ENCODE results near the gene STXBP3.
"Not testable (repeated sequence)": the region's sequence is repeated elsewhere in the genome, so short reads cannot be mapped to it uniquely, and the experiment has no call there.

Gene STXBP3

DNA sequence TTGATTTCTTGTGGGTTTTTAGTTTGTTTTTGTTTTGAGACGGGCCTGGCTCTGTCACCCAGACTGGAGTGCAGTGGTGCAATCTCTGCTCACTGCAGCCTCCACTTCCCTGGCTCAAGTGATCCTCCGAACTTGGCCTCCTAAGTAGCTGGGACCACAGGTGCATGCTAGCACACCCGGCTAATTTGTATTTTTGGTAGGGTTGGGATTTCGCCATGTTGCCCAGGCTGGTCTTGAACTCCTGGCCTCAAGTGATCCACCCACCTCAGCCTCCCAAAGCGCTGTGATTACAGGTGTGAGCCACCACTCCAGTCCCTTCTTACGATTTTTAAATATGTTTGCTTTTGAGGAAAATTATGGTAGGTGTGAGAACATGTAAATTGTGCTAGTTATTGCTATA lies 44.4 kb upstream of the STXBP3 start:
- H3K23ac ChIP-seq (ENCODE audit: low read length in 2 of 2); H2BK12ac ChIP-seq (ENCODE audit: low read length in 2 of 2); H3K18ac ChIP-seq (ENCODE audit: low read depth in 1 of 2, low read length in 2 of 2); H3K9ac ChIP-seq (ENCODE audit: low read length); H3K27ac ChIP-seq (ENCODE audit: low read length, poor library complexity, severe bottlenecking); H2BK120ac ChIP-seq (ENCODE audit: low read depth, low read length); H3K9me3 ChIP-seq (ENCODE audit: control insufficient read depth, low read length); H2BK15ac ChIP-seq (ENCODE audit: low read depth, poor library complexity, severe bottlenecking); H4K8ac ChIP-seq (ENCODE audit: low read length); H3K4me3 ChIP-seq (ENCODE audit: insufficient read depth in 1 of 2, low read depth in 1 of 2, low read length in 2 of 2); H2AK5ac ChIP-seq (ENCODE audit: low read length, severe bottlenecking); H3K27me3 ChIP-seq (ENCODE audit: control insufficient read depth in 1 of 2, insufficient read depth in 1 of 2, low read length in 2 of 2); H3K4me2 ChIP-seq (ENCODE audit: low read length, poor library complexity, severe bottlenecking); DNase-seq; H2BK5ac ChIP-seq (ENCODE audit: low read depth, low read length, poor library complexity, severe bottlenecking); H2AFZ ChIP-seq (ENCODE audit: low read depth, low read length); H3K79me1 ChIP-seq (replicated peaks; ENCODE audit: low read length, poor library complexity, severe bottlenecking); H3K4ac ChIP-seq (ENCODE audit: low read depth in 1 of 2, low read length in 2 of 2); H3K4me1 ChIP-seq (ENCODE audit: control insufficient read depth, insufficient read depth, low read depth, low read length); H4K91ac ChIP-seq (ENCODE audit: low read length); H3K14ac ChIP-seq (ENCODE audit: low read length in 2 of 2): not testable (repeated sequence)
- 97% methylated on average over 5 of the region's 6 CpGs for WGBS
- peaks cover 8 to 53% of the 10 kb centered on the region in 2 experiments for H3K36me3 ChIP-seq (ENCODE audit: control insufficient read depth in 1 of 2, insufficient read depth in 2 of 2, low read depth in 1 of 2, low read length in 2 of 2)

DNA sequence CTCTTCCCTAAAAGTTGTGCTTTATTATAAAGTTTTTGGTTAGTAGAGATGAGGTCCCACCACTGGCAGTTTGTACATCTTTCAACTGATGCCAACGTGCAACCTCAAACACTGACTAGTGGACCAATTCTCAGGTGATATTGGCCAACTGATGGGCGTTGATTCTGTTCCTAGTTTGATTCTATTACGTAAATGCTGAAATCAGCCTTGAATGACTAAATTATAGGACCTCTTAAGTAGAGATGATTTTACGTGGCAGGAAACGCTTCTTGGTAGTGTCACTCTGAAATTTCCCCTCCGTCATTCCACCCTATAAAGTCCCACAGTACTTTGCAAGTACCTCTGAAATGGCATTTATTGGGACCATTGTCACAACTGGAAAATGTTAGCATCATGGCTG lies 42.5 kb upstream of the STXBP3 start:
- H4K8ac ChIP-seq (ENCODE audit: low read length) = no peak overlapping the region
- H4K91ac ChIP-seq (ENCODE audit: low read length) = no peak overlapping the region
- H2BK5ac ChIP-seq (ENCODE audit: low read depth, low read length, poor library complexity, severe bottlenecking) = no peak overlapping the region
- peak overlapping the region; percentile 37 for H3K9ac ChIP-seq (ENCODE audit: low read length)
- DNase-seq = no peak
- H3K79me1 ChIP-seq (replicated peaks; ENCODE audit: low read length, poor library complexity, severe bottlenecking) = peaks cover 4% of the 10 kb centered on the region
- H3K4me1 ChIP-seq (ENCODE audit: control insufficient read depth, insufficient read depth, low read depth, low read length) = no peaks in the 10 kb centered on the region
- H2BK120ac ChIP-seq (ENCODE audit: low read depth, low read length) = no peak overlapping the region
- H3K23ac ChIP-seq (ENCODE audit: low read length in 2 of 2) = no peak overlapping the region
- no peak overlapping the region for H2BK15ac ChIP-seq (ENCODE audit: low read depth, poor library complexity, severe bottlenecking)
- peaks cover 7 to 35% of the 10 kb centered on the region in 2 experiments for H3K36me3 ChIP-seq (ENCODE audit: control insufficient read depth in 1 of 2, insufficient read depth in 2 of 2, low read depth in 1 of 2, low read length in 2 of 2)
- H2AK5ac ChIP-seq (ENCODE audit: low read length, severe bottlenecking) = no peak overlapping the region
- no peak overlapping the region for H3K14ac ChIP-seq (ENCODE audit: low read length in 2 of 2)
- H3K27ac ChIP-seq (ENCODE audit: low read length, poor library complexity, severe bottlenecking) = no peak overlapping the region
- WGBS = 78% methylated on average over 6 of the region's 6 CpGs
- no peak overlapping the region for H2AFZ ChIP-seq (ENCODE audit: low read depth, low read length)
- no peak overlapping the region for H3K4me3 ChIP-seq (ENCODE audit: insufficient read depth in 1 of 2, low read depth in 1 of 2, low read length in 2 of 2)
- no peak overlapping the region for H3K18ac ChIP-seq (ENCODE audit: low read depth in 1 of 2, low read length in 2 of 2)
- H3K4ac ChIP-seq (ENCODE audit: low read depth in 1 of 2, low read length in 2 of 2) = no peak overlapping the region
- H3K4me2 ChIP-seq (ENCODE audit: low read length, poor library complexity, severe bottlenecking) = no peak overlapping the region
- H3K27me3 ChIP-seq (ENCODE audit: control insufficient read depth in 1 of 2, insufficient read depth in 1 of 2, low read length in 2 of 2) = peaks cover 0 to 3% of the 10 kb centered on the region in 2 experiments
- no peak overlapping the region for H2BK12ac ChIP-seq (ENCODE audit: low read length in 2 of 2)
- H3K9me3 ChIP-seq (ENCODE audit: control insufficient read depth, low read length) = no peaks in the 10 kb centered on the region

DNA sequence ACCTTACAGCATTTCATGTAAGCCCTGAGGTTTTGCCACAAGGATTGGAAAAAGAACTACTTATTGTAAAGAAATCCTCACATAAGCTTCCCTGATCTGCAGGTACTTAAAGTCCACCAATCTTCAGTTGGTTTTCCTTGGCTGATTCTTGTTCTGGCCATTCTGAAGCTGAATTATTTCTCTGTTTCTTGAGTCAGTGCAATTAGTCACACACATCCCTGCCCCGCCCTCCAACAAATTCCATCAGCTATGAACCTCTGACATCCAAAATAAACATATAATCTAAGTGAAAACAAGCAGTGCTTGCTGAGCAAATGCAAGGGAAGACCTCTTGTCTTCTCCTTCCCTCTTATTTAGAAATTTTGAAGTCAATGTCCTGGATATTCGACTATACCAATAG lies 42.0 kb upstream of the STXBP3 start:
- no peak overlapping the region for H2AK5ac ChIP-seq (ENCODE audit: low read length, severe bottlenecking)

DNA sequence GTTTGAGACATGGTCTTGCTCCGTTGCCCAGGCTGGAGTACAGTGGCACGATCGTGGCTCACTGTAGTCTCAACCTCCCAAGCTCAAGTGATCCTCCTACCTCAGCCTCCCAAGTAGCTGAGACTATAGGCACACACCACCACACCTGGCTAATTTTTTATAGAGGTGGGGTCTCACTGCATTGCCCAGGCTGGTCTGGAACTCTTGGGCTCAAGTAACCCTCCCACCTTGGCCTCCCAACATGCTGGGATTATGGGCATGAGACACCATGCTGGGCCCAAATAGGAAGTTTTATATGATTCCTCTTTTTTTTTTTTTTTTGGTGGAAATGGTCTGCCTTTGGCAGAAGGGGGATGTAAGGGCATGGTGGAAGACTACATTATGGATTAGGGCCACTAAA lies 39.8 kb upstream of the STXBP3 start:
- 85% methylated on average over 3 of the region's 3 CpGs for WGBS
- Histone ChIP-seq H3K9ac (ENCODE audit: low read length) (no peak overlapping the region), H3K27ac (ENCODE audit: low read length, poor library complexity, severe bottlenecking) (no peak overlapping the region), H2BK120ac (ENCODE audit: low read depth, low read length) (no peak overlapping the region), H3K4ac (ENCODE audit: low read depth in 1 of 2, low read length in 2 of 2) (no peak overlapping the region), H2BK15ac (ENCODE audit: low read depth, poor library complexity, severe bottlenecking) (no peak overlapping the region), H3K4me3 (ENCODE audit: insufficient read depth in 1 of 2, low read depth in 1 of 2, low read length in 2 of 2) (no peak overlapping the region), H4K91ac (ENCODE audit: low read length) (no peak overlapping the region), H3K4me1 (ENCODE audit: control insufficient read depth, insufficient read depth, low read depth, low read length) (no peaks in the 10 kb centered on the region), H2AFZ (ENCODE audit: low read depth, low read length) (no peak overlapping the region), H2BK12ac (ENCODE audit: low read length in 2 of 2) (no peak overlapping the region), H3K9me3 (ENCODE audit: control insufficient read depth, low read length) (no peaks in the 10 kb centered on the region), H2BK5ac (ENCODE audit: low read depth, low read length, poor library complexity, severe bottlenecking) (no peak overlapping the region), H3K18ac (ENCODE audit: low read depth in 1 of 2, low read length in 2 of 2) (no peak overlapping the region), H2AK5ac (ENCODE audit: low read length, severe bottlenecking) (no peak overlapping the region), H3K4me2 (ENCODE audit: low read length, poor library complexity, severe bottlenecking) (no peak overlapping the region), H4K8ac (ENCODE audit: low read length) (no peak overlapping the region), H3K14ac (ENCODE audit: low read length in 2 of 2) (no peak overlapping the region), H3K36me3 (ENCODE audit: control insufficient read depth in 1 of 2, insufficient read depth in 2 of 2, low read depth in 1 of 2, low read length in 2 of 2) (peaks cover 4 to 8% of the 10 kb centered on the region in 2 experiments), H3K79me1 (replicated peaks; ENCODE audit: low read length, poor library complexity, severe bottlenecking) (no peaks in the 10 kb centered on the region), H3K23ac (ENCODE audit: low read length in 2 of 2) (no peak overlapping the region), H3K27me3 (ENCODE audit: control insufficient read depth in 1 of 2, insufficient read depth in 1 of 2, low read length in 2 of 2) (peaks cover 0 to 3% of the 10 kb centered on the region in 2 experiments)
- DNase-seq = no peak

More for the DNA sequence above, 42.0 kb upstream of the STXBP3 start:
- H3K9ac ChIP-seq (ENCODE audit: low read length) = peak overlapping the region; percentile 37
- DNase-seq = peak; percentile 78
- H3K27me3 ChIP-seq (ENCODE audit: control insufficient read depth in 1 of 2, insufficient read depth in 1 of 2, low read length in 2 of 2) = peaks cover 0 to 3% of the 10 kb centered on the region in 2 experiments
- H3K18ac ChIP-seq (ENCODE audit: low read depth in 1 of 2, low read length in 2 of 2) = no peak overlapping the region
- H3K4ac ChIP-seq (ENCODE audit: low read depth in 1 of 2, low read length in 2 of 2) = no peak overlapping the region
- H2BK15ac ChIP-seq (ENCODE audit: low read depth, poor library complexity, severe bottlenecking) = no peak overlapping the region
- no peaks in the 10 kb centered on the region for H3K9me3 ChIP-seq (ENCODE audit: control insufficient read depth, low read length)
- no peaks in the 10 kb centered on the region for H3K4me1 ChIP-seq (ENCODE audit: control insufficient read depth, insufficient read depth, low read depth, low read length)
- H3K14ac ChIP-seq (ENCODE audit: low read length in 2 of 2) = no peak overlapping the region
- no peak overlapping the region for H4K91ac ChIP-seq (ENCODE audit: low read length)
- no peak overlapping the region for H3K23ac ChIP-seq (ENCODE audit: low read length in 2 of 2)
- no peak overlapping the region for H3K4me3 ChIP-seq (ENCODE audit: insufficient read depth in 1 of 2, low read depth in 1 of 2, low read length in 2 of 2)
- no peak overlapping the region for H2AFZ ChIP-seq (ENCODE audit: low read depth, low read length)
- H3K36me3 ChIP-seq (ENCODE audit: control insufficient read depth in 1 of 2, insufficient read depth in 2 of 2, low read depth in 1 of 2, low read length in 2 of 2) = peaks cover 4 to 29% of the 10 kb centered on the region in 2 experiments
- WGBS = 42% methylated on average over 2 of the region's 2 CpGs
- H2BK5ac ChIP-seq (ENCODE audit: low read depth, low read length, poor library complexity, severe bottlenecking) = no peak overlapping the region
- no peak overlapping the region for H3K27ac ChIP-seq (ENCODE audit: low read length, poor library complexity, severe bottlenecking)
- H2BK12ac ChIP-seq (ENCODE audit: low read length in 2 of 2) = no peak overlapping the region
- no peaks in the 10 kb centered on the region for H3K79me1 ChIP-seq (replicated peaks; ENCODE audit: low read length, poor library complexity, severe bottlenecking)
- H2BK120ac ChIP-seq (ENCODE audit: low read depth, low read length) = no peak overlapping the region
- H4K8ac ChIP-seq (ENCODE audit: low read length) = no peak overlapping the region
- no peak overlapping the region for H3K4me2 ChIP-seq (ENCODE audit: low read length, poor library complexity, severe bottlenecking)
